GM18519 (cell line): ENCODE data around the gene EPHB6.
A peak's percentile ranks its signal among the peaks of the same experiment; 100 is the strongest.

Source experiments
- ATAC-seq: cut with Tn5 transposase; IDR thresholded peaks from one replicate; pipeline ENCODE4 v1.9.1; 2021; ENCODE audit warnings: mild to moderate bottlenecking, moderate library complexity; ENCODE audit not compliant: unreplicated experiment, low FRiP score

The EPHB6 gene

GRCh38 chr7:142894112-142894984 lies 39.5 kb downstream of the EPHB6 start:
- no peak for ATAC-seq

GRCh38 chr7:142894985-142895593 lies 40.2 kb downstream of the EPHB6 start:
- ATAC-seq, result no peak

- no peak for ATAC-seq
These were observed 41.3 kb downstream of the EPHB6 start for GRCh38 chr7:142896151-142896550.

- no peak for ATAC-seq
These were observed 42.0 kb downstream of the EPHB6 start for GRCh38 chr7:142896741-142897379.

- ATAC-seq, result no peak
These were observed 42.8 kb downstream of the EPHB6 start for GRCh38 chr7:142897691-142898090.

GRCh38 chr7:142898377-142899170 lies 43.7 kb downstream of the EPHB6 start:
- no peak for ATAC-seq

- ATAC-seq, result no peak
These were observed 44.8 kb downstream of the EPHB6 start for GRCh38 chr7:142899661-142900060.

- ATAC-seq, result no peak
These were observed 46.8 kb downstream of the EPHB6 start for GRCh38 chr7:142901426-142902259.

- no peak for ATAC-seq
These were observed 49.3 kb downstream of the EPHB6 start for GRCh38 chr7:142904128-142904527.

GRCh38 chr7:142905759-142906158 lies 50.9 kb downstream of the EPHB6 start:
- ATAC-seq, result no peak

GRCh38 chr7:142906643-142907042 lies 51.8 kb downstream of the EPHB6 start:
- ATAC-seq, result no peak

- ATAC-seq, result no peak
These were observed 53.4 kb downstream of the EPHB6 start for GRCh38 chr7:142908290-142908689.

- peak; percentile 51 for ATAC-seq
These were observed 54.3 kb downstream of the EPHB6 start for GRCh38 chr7:142908921-142909890.

- no peak for ATAC-seq
These were observed 55.2 kb downstream of the EPHB6 start for GRCh38 chr7:142910031-142910433.

GRCh38 chr7:142910481-142910880 lies 55.6 kb downstream of the EPHB6 start:
- no peak for ATAC-seq

GRCh38 chr7:142913051-142913450 lies 58.2 kb downstream of the EPHB6 start:
- ATAC-seq, result no peak

- ATAC-seq, result no peak
These were observed 58.7 kb downstream of the EPHB6 start for GRCh38 chr7:142913566-142913965.

- ATAC-seq, result no peak
These were observed 59.2 kb downstream of the EPHB6 start for GRCh38 chr7:142914121-142914520.

- ATAC-seq, result no peak
These were observed 60.4 kb downstream of the EPHB6 start for GRCh38 chr7:142915315-142915714.
